HEK293 (cell line): Measurements from ENCODE around the gene TLR8.
A peak's percentile ranks its signal among the peaks of the same experiment; 100 is the strongest.

Experiments used
- CTCF ChIA-PET: fragments of 350-600 bp; formaldehyde crosslinking; extraction: SDS; loops from one replicate; lab custom pipeline; 2021; ENCODE audit warnings: antibody characterized with exemption; lab: Yijun Ruan, JAX
- POLR2A ChIA-PET: fragments of 300-600 bp; formaldehyde crosslinking; extraction: SDS; loops from one replicate; lab custom pipeline; 2020; ENCODE audit warnings: antibody characterized with exemption, inconsistent platforms; lab: Yijun Ruan, JAX
- H3K27ac ChIP-seq: fragments of 200-500 bp; sonication (Bioruptor generic); 2 replicates; pipeline ENCODE4 v1.5.1; 2014; ENCODE audit warnings: low read depth, low read length, control low read depth, inconsistent platforms; ENCODE audit errors: extremely low read depth
- H3K36me3 ChIP-seq, 2 experiments: fragments of 200-500 bp in 1 of 2; sonication (Bioruptor generic) in 1 of 2; 1 replicate in 1 of 2; 2 replicates in 1 of 2; pipeline ENCODE4 v1.5.1; 2014 to 2017; ENCODE audit warnings: inconsistent platforms in 2 of 2, low read length in 2 of 2; ENCODE audit not compliant: control insufficient read depth in 2 of 2, insufficient read depth in 1 of 2
- H3K4me1 ChIP-seq: fragments of 200-500 bp; sonication (Bioruptor generic); 2 replicates; pipeline ENCODE4 v1.5.1; 2014; ENCODE audit warnings: mild to moderate bottlenecking, low read length, inconsistent platforms; ENCODE audit not compliant: control insufficient read depth, insufficient read depth
- H3K4me3 ChIP-seq: 2 replicates; pipeline ENCODE4 v1.5.1; 2011; ENCODE audit warnings: low read depth, mild to moderate bottlenecking, control low read depth, low read length, moderate library complexity
- H3K9me3 ChIP-seq: fragments of 200-500 bp; sonication (Bioruptor generic); 2 replicates; pipeline ENCODE4 v1.5.1; 2014; ENCODE audit warnings: low read depth, low read length, inconsistent platforms; ENCODE audit not compliant: control insufficient read depth, insufficient read depth
- GLI2 ChIP-seq: fragments of 450-650 bp; formaldehyde crosslinking; IDR thresholded peaks from 2 replicates; pipeline ENCODE4; 2017; ENCODE audit warnings: missing biosample characterization, missing genetic modification characterization, low read depth, borderline replicate concordance
- HOXD13 ChIP-seq: sonication (generic); formaldehyde crosslinking; IDR thresholded peaks from 2 replicates; pipeline ENCODE4 v1.8.0; 2022; ENCODE audit warnings: missing genetic modification reagents, borderline replicate concordance
- KLF16 ChIP-seq: fragments of 450-650 bp; formaldehyde crosslinking; IDR thresholded peaks from 2 replicates; pipeline ENCODE4 v1.5.1; 2017; ENCODE audit warnings: missing biosample characterization, missing genetic modification characterization
- MYNN ChIP-seq: fragments of 450-650 bp; formaldehyde crosslinking; IDR thresholded peaks from 2 replicates; pipeline ENCODE4 v1.5.1; 2016; ENCODE audit warnings: missing biosample characterization, missing genetic modification characterization, borderline replicate concordance
- PRDM2 ChIP-seq: fragments of 450-650 bp; formaldehyde crosslinking; IDR thresholded peaks from 2 replicates; pipeline ENCODE4 v1.5.1; 2016; ENCODE audit warnings: missing biosample characterization, missing genetic modification characterization, borderline replicate concordance
- SALL2 ChIP-seq: fragments of 450-650 bp; formaldehyde crosslinking; IDR thresholded peaks from 2 replicates; pipeline ENCODE4 v1.5.0; 2017; ENCODE audit warnings: missing biosample characterization, mild to moderate bottlenecking, missing genetic modification characterization, borderline replicate concordance
- TCF7L2 ChIP-seq: IDR thresholded peaks from 2 replicates; pipeline ENCODE4 v1.6.1; 2011; ENCODE audit warnings: low read depth, mild to moderate bottlenecking, inconsistent platforms, low read length, moderate library complexity, borderline replicate concordance
- YY1 ChIP-seq: fragments of 450-650 bp; formaldehyde crosslinking; IDR thresholded peaks from 2 replicates; pipeline ENCODE4 v1.5.1; 2018; ENCODE audit warnings: missing biosample characterization, missing genetic modification characterization
- ZFHX2 ChIP-seq: fragments of 450-650 bp; formaldehyde crosslinking; conservative IDR thresholded peaks from 2 replicates; pipeline ENCODE4 v1.5.1; 2016; ENCODE audit warnings: missing biosample characterization, missing genetic modification characterization
- ZFP3 ChIP-seq: fragments of 450-650 bp; formaldehyde crosslinking; IDR thresholded peaks from 2 replicates; pipeline ENCODE4 v1.5.1; 2016; ENCODE audit warnings: low read depth, missing biosample characterization, missing genetic modification characterization
- ZIC2 ChIP-seq: fragments of 450-650 bp; formaldehyde crosslinking; IDR thresholded peaks from 2 replicates; pipeline ENCODE4 v1.5.1; 2016; ENCODE audit warnings: missing biosample characterization, missing genetic modification characterization
- ZNF214 ChIP-seq: fragments of 450-650 bp; formaldehyde crosslinking; IDR thresholded peaks from 2 replicates; pipeline ENCODE4 v1.5.1; 2017; ENCODE audit warnings: missing biosample characterization, mild to moderate bottlenecking, missing genetic modification characterization, borderline replicate concordance
- ZNF280C ChIP-seq: fragments of 450-650 bp; formaldehyde crosslinking; IDR thresholded peaks from 2 replicates; pipeline ENCODE4 v1.5.1; 2016; ENCODE audit warnings: missing biosample characterization, missing genetic modification characterization
- ZNF280D ChIP-seq: fragments of 450-650 bp; formaldehyde crosslinking; IDR thresholded peaks from 2 replicates; pipeline ENCODE4 v1.5.1; 2016; ENCODE audit warnings: missing biosample characterization, missing genetic modification characterization
- ZNF292 ChIP-seq: fragments of 450-650 bp; formaldehyde crosslinking; IDR thresholded peaks from 2 replicates; pipeline ENCODE4 v1.5.1; 2016; ENCODE audit warnings: low read depth, missing biosample characterization, missing genetic modification characterization, borderline replicate concordance
- ZNF350 ChIP-seq: fragments of 450-650 bp; formaldehyde crosslinking; IDR thresholded peaks from 2 replicates; pipeline ENCODE4 v1.5.0; 2017; ENCODE audit warnings: missing biosample characterization, mild to moderate bottlenecking, missing genetic modification characterization
- ZNF544 ChIP-seq: fragments of 450-650 bp; formaldehyde crosslinking; IDR thresholded peaks from 2 replicates; pipeline ENCODE4 v1.5.0; 2017; ENCODE audit warnings: missing biosample characterization, missing genetic modification characterization
- ZNF621 ChIP-seq: fragments of 450-650 bp; formaldehyde crosslinking; IDR thresholded peaks from 2 replicates; pipeline ENCODE4 v1.5.1; 2017; ENCODE audit warnings: missing biosample characterization, missing genetic modification characterization
- ZNF785 ChIP-seq: fragments of 450-650 bp; formaldehyde crosslinking; IDR thresholded peaks from 2 replicates; pipeline ENCODE4 v1.5.1; 2016; ENCODE audit warnings: missing biosample characterization, missing genetic modification characterization
- ZSCAN5A ChIP-seq: fragments of 450-650 bp; formaldehyde crosslinking; IDR thresholded peaks from 2 replicates; pipeline ENCODE4 v1.5.1; 2016; ENCODE audit warnings: missing biosample characterization, missing genetic modification characterization

Gene TLR8

GRCh38 chrX:12948495-12948894 lies 42.1 kb downstream of the TLR8 start:
- Histone ChIP-seq H3K4me1 (peaks cover 17% of the 10 kb centered on the region), H3K36me3 (no peaks in the 10 kb centered on the region), H3K4me3 (no peak overlapping the region), H3K9me3 (no peaks in the 10 kb centered on the region), H3K27ac (peak overlapping the region; percentile 90; the same call in 1 of the 2 replicates)
- POLR2A ChIA-PET = interaction anchor here (1.7 to 1.8 kb wide), 2 partner anchors 26 to 30 kb away, joined by 5 read pairs; partner anchors contain the start of gene TMSB4X
- TF ChIP-seq SALL2 (tag by site-specific recombination) (no peak), TCF7L2 (no peak), ZSCAN5A (tag by site-specific recombination) (no peak), ZNF350 (tag by site-specific recombination) (no peak), ZNF544 (tag by site-specific recombination) (no peak), ZNF621 (tag by site-specific recombination) (no peak), ZNF214 (no peak), ZIC2 (tag by site-specific recombination) (no peak), ZNF280D (tag by site-specific recombination) (no peak), ZFP3 (tag by site-specific recombination) (no peak), YY1 (tag by site-specific recombination) (no peak), GLI2 (tag by site-specific recombination) (no peak), HOXD13 (CRISPR knock-in tag) (no peak), PRDM2 (tag by site-specific recombination) (no peak), ZFHX2 (tag by site-specific recombination) (no peak), ZNF292 (tag by site-specific recombination) (no peak), ZNF785 (tag by site-specific recombination) (no peak), ZNF280C (tag by site-specific recombination) (no peak), MYNN (tag by site-specific recombination) (no peak), KLF16 (tag by site-specific recombination) (no peak)
- CTCF ChIA-PET = interaction anchor here (0.6 to 2.6 kb wide), 5 partner anchors 22 to 804 kb away, joined by 3 to 16 read pairs (median 3); partner anchors contain the start of gene TMSB4X
